Activated CD4-positive, alpha-beta T cell treated with anti-CD3 and anti-CD28 coated beads for 24 hours (primary cell): ENCODE data around the gene BTG4.

ENCODE experiments used
- DNase-seq, 2 donors: peaks; one replicate each; pipeline ENCODE4 v3.0.0-alpha.2; 2020; ENCODE audit warnings: low read depth in 2 of 2

BTG4 gene

DNA sequence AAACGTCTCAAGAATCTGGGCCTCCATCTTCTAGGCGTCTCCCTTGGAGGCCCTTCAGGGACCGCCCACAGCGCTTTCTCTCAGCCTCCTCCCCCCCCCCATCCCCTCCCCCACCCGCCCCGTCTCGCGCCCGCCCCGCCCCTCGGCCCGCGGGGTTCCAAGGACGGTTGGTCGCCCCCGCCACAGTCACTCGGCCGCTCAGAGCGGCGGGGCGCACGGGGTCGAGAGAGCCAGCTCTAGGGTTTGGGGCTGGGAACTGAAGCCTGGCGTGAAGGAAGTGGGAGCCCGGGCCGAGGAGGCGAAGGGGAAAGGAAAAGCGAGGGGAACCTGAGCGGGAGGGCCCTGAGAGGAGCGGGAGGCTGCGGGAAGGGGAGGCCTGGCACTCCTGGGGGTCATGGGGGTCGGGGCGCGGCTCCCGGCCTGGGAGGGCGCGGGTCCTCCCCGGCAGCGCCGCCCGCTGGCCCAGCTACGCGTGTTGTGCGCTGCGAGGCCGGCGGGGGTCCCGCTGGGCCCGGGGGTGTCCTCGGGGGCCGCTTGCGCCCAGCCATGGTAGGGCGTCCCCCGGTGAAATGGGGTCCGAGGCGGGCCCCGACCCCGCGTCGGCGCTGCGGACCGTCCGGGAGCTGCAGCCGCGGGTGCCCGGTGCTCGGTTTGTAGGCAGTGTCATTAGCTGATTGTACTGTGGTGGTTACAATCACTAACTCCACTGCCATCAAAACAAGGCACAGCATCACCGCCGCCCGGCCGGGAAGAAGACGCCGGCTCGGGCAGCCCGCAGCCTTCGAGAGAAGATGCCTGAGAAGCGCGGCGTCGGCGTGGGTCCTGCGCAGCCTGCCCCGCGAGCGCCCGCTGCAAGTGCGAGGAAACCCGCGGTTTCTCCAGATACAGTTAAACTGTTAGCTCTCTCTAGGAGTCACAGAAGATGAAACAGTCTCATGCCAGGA, at the start of gene BTG4:
Gene BTG4, minus strand, starts transcription at position 91 of the 944 bp plus-strand sequence. CDS start 13,610 bp downstream, outside the sequence.
- DNase-seq: no peak

DNA sequence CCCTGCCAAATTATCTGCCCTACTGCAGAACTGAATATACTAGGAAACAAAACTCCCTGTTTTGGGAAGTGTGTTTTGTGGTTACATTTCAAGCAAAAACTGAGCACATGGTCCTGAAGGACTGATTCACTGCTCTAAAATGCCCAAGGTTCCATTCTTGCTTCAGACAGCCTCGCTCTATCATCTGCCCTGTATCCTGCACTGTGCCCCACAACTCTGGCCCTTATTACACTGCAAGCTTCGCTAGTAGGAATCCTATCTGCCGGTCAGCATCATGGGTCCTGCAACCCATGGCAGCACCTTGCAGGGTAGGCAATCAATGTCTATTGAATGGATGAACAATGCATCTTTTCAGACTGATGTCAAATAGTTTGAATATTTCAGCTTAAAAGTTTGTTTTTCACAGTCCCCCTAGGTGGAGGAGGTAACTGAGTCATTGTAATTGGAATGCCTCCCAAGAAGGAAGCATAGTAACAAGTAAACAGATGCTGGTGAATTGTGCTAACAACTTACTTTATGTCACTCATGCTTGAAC, 49.7 kb upstream of the BTG4 start:
- no peak for DNase-seq

DNA sequence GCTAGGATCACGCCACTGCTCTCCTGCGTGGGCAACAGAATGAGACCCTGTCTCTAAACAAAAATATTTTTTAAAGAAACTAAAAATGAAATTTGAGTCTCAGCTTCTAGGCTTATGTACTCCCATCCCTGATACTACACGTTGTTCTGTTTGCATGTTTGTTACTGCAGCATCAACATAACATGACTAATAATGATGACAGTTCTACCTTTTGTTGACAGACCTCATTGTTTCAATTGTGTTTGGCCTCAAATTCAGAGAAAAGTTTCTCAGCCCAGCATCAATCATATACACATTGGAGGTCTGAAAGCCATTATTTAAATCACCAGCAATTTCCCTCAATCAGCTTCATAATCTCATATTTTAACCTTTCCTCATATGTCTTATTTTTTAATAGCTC, 49.1 kb upstream of the BTG4 start:
- DNase-seq: no peak

DNA sequence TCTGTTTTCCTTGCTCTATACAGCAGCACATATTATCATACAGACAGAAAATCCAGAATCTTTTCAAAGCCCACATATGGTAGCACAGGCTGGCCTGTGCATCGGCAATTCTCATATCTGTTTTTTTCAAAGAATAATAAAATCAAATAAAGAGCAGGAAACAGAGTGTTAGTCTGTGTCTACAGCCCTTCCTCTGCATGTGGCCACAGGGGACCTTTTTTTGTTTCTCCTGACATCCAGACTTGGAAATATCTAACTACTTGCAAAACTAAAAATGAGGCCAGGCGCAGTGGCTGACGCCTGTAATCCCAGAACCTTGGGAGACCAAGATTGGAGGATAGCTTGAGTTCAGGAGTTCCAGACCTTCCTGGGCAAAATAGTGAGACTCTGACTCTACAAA, 48.6 kb upstream of the BTG4 start:
- DNase-seq: no peak

DNA sequence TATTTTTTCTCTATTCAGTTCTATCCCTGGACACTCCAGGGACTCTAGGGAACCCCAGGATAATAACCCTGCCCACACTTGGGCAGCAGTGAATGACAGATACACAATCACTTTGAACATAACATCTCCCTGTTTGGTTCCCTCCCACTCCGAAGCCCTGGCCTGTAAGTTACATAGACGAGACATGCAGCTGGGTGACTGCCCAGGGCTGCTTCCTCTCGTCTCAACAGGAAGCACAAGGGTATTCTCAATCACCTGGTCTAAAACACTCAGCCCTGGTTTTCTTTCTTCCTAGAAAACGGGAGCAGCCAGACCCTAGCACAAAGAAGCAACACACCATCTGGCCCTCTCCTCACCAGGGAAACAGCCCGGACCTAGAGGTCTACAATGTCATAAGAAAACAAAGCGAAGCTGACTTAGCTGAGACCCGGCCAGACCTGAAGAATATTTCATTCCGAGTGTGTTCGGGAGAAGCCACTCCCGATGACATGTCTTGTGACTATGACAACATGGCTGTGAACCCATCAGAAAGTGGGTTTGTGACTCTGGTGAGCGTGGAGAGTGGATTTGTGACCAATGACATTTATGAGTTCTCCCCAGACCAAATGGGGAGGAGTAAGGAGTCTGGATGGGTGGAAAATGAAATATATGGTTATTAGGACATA, 47.7 kb upstream of the BTG4 start:
- no peak for DNase-seq

DNA sequence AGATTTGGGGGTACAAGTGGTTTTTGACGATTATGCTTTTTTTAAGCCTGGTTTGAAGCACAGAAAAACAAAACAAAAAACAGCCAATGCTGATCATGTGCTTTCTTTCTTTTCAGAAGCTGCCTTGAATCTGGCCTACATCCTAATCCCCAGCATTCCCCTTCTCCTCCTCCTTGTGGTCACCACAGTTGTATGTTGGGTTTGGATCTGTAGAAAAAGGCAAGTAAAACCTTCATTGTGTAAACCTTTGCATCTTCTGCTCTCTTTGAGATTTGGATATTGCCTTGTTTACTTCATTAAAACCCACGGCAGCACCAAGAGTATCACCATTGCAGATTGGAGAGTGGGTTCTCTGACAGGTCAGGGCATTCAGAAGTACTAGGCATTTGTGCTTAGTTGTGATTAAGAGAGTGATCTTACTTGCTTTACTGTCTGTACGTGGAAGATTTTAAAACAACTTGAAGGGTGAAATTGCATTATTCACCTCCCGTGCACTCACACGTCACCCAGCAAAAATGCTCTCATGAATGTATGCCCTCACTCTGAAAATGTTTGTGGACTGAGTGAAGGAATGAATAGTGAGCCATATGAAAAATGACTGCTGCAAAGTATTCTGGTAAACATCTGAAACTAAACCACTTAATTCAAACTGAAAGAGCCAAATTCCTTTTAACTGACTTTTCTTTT, 45.4 kb upstream of the BTG4 start:
- DNase-seq: no peak

DNA sequence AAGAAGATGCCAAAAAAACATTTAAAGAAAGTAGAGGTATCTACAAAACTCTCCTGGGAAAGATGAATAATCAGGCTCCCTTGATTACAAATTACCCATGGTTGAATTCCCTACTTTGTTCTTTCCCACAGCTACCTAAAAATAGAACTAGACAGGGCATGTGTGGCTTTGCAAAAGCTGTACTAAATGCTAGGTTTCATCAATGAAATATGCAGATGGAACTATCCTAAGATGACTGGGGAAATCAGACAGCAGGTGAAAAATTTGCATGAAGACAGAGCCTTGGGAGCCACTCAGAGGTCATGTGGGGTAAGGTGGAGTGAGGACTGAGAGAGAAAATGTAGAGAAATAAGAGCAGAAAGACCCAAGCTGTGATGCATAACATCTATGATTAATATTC, 43.1 kb upstream of the BTG4 start:
- no peak for DNase-seq

DNA sequence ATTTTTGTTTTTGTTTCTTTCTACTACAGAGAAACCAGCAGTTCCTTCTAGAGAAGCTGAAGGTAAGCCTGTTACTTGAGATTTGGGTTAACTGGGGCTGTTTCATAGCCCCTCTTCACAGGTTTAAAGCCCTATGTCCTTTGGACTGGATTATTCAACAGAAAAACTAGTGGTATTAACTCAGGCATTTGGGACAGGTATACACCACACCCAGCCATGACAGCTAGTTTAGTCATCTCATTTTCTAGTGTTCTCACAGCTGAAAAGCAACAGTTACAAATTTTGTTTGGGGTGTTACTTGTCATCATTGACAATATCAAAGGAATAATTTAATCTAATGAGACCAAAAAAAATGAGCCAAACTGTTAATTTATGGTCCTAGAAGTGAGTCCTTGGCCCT, 42.3 kb upstream of the BTG4 start:
- DNase-seq: no peak

DNA sequence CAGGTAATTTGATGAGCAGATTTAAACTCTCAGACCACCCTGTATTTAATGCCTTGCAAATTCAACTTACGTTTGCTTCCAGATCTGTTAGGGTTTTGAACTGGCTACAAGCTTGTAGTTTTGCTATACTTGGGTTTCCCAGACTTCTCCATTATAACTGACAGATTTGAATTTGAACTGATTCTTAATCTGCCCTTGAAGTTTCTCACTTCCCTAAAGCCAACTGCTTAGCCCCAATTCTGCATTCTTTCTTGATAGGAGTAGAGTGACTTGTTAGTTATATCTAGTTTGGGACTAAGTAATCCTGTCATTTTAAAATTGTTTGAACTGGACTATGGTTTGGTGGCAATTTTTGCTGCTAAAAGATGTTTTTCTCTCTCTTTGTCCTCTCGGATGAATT, 38.1 kb upstream of the BTG4 start:
- no peak for DNase-seq

DNA sequence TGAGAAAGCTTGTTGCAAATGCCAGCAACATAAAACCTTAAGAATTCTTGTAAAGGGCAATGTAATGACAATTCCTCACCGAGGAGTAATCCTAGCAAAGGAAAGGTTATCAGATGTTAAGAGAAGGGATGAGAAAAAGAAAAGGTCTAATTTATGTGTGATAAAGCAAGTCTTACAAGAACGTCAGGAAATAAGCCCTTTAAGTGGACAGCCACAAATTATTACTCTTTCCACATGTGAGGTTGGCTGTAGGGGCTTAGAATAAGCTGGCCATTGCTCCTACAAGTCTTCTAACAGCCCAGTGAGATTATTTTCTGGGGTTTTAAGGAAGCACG, 37.6 kb upstream of the BTG4 start:
- DNase-seq: no peak

DNA sequence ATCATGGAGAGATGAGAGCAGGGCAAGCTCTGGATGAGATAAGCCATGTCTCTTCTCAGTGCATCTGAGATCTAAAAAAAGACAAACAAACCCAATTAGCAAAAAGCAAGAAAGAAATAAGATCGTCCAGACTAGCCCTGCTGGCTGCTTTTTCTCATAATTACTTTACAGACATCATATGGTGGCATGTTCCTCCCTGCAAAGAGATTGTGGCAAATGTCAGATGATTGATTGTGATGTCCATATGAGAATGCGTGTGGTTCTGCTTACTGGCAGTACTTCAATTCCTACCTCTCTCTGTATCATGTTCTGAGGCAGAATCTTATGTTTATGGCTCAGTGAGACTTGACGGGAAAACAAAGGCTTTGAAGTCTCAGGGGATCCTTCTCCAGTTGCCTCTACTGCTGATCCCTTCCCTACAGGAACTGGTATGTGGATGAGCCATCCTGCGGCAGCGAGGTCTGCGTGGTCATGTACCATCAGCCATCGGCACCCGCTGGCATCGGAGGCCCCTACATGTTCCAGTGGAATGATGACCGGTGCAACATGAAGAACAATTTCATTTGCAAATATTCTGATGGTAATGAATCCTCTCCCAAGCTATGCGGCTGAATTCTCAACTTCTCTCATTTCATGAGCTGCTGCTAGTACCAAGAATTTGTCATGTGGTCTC, 37.1 kb upstream of the BTG4 start:
- no peak for DNase-seq

DNA sequence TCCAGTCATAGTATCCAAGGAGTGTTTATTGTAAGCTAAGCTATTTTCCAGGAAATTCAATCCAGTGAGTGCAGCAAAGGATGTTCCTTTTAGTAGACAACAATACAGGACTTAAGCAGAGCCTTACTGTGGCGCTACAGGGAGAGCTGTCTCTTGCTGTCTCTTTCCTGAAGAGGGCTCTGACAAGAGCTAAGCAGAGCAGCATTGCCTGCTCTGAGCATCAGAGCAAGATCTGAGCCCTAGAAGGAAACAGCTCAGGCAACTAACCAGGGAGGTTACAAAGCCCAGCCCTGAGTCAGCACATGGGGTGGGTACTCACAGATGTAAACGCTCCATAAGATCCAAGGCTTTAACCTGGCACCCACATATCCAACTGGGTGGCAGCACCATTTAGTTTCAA, 36.3 kb upstream of the BTG4 start:
- DNase-seq: no peak

DNA sequence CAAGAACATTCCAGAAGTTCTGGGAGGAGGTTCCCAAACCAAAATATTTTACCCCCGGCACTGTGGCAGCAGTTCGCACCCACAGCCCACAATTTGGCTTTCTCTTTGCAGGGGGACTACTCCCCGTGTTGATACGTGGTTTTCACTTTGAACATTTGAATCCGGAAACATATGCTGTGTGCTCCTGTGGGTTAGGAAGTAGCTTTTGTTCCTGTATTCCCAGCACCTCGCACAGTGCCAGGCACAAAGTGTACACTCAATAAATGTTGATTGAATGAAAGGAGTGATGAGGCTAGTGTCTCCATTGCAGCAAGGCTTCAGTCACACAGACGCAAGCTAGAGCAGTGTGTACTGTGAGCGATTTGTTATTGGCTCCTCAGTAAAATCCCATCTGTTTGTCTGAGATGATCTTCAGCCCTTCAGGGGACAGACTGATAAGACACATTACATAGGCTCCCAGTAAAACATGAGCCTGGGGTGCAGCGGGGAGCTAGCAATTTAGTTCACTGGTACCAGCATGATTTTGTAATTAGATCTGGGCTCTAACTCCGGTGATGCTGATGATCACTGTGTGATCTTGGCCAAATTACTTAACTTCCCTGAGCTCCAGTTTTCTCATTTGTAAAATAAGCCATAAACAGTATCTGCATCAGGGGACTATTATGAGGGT, 30.6 kb upstream of the BTG4 start:
- DNase-seq: no peak

DNA sequence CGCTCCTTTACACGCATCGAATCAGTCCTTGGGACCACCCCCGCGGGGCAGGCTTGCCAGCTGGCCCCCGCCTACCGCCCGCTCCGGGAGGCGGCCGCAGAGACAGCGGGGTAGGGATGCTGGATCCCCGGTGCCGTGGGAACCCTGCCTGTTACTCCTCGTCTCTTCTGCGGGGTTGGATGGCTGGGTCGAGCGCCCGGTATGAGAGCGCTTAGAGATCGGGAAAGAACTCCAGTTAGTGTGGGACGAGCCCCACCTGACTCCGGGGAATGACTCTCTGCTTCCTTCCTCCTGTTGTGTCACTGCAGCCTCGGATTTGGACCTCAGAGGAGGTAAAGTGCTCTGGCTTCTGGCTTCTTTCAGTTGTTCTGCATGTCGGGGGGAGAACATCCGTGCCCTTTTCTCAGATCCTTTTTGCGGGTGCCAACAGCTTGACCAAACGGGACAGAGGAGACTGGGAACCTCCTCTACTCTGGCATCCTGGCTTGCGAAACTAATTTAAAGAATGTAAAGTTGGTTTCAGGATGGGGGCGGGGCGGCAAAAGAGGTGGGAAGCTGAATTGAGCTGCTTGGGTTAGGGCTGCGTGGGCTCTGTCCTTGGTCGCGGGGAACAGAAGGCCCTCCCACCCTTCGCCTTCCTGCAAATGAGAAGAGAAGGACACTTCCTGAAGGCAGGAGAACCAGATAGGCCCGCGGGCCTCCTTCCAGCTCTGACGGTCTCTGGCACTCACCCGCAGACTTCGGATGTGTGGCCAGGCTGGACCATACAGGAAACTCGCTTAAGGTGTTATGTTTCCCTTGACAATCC, 29.3 kb upstream of the BTG4 start:
- no peak for DNase-seq

DNA sequence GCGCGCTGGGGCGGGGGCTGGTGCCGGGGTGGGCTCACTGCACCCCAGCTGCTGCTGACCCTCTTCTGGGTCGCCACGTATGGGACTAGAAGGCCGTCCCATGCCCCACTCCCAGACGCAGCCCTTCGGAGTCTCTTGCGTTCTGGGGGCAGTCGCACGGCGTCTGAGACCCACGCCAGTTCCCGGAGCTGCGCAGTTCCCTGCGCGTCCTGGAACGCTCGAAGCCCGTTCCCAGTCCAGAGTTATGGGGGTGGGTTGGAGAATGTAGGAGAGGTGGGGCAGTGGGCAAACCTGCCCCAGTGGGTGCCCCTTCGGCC, 28.7 kb upstream of the BTG4 start:
- no peak for DNase-seq

DNA sequence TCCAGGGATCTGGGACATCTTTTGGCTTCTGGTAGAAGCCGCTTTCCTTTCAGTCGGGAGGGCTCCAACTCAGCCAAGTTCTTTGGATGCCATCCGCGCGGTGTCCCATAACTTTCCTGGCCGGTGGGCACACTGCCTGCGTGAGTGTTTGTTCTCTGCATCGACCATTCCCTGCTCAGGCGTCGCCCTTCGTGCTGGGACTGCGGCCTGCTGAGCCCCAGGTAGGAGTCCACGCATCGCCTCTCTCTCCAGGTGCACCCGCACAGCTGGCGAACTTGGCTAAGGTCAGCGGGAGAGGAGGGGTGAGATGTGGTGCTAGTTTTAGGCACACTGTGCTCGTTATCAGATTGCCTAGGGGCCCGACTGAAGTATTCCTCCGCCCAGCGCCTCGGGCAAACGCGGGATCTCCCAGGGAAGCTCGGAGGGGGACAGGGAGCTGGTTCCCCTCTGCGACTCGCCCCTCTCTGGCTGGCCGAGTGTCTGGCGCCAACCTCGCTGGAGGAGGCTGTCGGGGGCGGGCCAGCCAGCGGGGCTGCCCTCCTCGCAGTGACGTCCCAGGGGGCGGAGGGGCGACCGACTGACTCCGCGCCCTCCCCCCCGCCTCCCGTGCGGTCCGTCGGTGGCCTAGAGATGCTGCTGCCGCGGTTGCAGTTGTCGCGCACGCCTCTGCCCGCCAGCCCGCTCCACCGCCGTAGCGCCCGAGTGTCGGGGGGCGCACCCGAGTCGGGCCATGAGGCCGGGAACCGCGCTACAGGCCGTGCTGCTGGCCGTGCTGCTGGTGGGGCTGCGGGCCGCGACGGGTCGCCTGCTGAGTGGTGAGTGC, 28.1 kb upstream of the BTG4 start, which contains the start of gene LAYN:
Gene LAYN, plus strand, starts transcription at position 607 of the 823 bp plus-strand sequence. Its CDS starts 124 bp downstream, at position 731.
- DNase-seq: no peak

DNA sequence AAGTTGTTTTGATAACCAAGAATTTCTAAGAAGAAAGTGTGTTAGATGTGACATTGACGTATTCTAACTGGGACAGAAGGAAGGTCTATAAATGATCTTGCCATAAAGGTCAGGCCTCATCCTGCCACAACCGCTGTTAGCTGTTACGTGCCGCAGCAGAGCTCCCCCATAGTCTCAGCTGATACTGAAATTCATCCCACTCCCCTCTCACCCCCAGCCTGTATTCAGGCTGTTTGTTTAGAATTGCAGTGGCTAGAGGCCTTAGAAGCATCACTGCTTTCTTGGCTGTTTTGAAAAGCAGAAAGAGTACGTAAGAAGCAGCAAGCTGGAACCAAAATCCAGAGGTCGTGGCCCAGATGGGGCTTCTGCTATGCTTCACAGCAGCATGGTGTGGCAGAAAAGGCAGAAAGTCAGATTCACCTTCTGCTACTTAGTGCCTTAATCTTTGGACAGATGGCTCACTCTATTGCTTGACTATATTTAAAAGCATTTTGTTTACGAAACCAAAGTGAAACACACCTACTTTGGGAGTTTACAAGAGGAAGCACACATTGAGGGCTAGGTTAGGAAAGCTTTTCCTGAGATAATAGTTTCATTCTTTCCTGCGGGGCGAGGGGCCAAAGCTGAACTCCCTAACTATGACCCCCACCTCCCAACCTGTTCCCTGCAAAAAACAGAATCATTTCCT, 27.4 kb upstream of the BTG4 start:
- no peak for DNase-seq

DNA sequence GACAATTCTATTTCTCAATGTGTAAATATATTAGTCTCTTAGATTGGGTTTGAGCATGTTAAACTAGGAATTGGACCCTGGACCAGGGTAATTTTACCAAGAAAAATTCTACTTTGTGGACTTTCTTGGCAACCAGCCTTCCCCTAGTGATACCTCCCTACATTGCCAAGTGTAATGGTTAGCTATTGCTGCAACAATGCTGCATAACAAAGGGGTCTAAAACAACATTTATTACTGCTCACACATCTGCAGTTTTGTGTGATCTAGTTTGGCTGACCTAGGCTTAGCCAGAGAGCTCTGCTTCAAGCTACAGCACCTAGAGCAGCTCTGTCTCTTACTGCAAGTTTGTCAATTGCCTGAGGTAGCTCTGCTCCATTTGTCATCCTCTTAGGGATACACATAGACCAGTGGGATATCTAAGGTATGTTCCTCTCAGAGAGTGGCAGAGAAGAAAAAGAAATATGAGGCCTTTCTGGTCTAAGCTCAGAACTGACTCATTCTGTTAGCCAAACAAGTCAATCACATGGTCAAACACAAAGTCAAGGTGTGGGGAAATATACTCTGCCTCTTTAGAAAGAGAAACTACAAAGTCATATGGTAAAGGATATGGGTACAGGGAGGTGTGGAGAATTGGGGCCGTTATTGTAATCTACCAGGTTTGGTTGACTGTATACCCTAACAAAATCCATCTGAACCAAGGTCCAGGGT, 26.4 kb upstream of the BTG4 start:
- no peak for DNase-seq
